Ovary (tissue), 9 donors: ENCODE data around the gene SPINK5. TPM values are rescaled to one million over a fixed set of nuclear protein-coding genes. Genes with fewer than 3 reads are reported as not detected.

Experiments
- DNase-seq, 5 donors: peaks; one replicate each; pipeline ENCODE4 v3.0.0-alpha.2; 2019 to 2020
- H3K27ac ChIP-seq, 2 donors: fragments of 200-600 bp; one replicate each; pipeline versions ENCODE4 v1.5.1 to v1.8.0; 2019 to 2022
- H3K27me3 ChIP-seq: fragments of 200-600 bp; one replicate; pipeline ENCODE4 v1.8.0; 2022
- H3K36me3 ChIP-seq: fragments of 200-600 bp; sonication (generic); one replicate; pipeline ENCODE4 v1.5.1; 2019
- H3K4me1 ChIP-seq: one replicate; pipeline ENCODE4 v1.8.1; 2013; ENCODE audit warnings: mild to moderate bottlenecking, moderate library complexity; ENCODE audit not compliant: insufficient read depth
- H3K4me3 ChIP-seq: fragments of 200-600 bp; sonication (generic); one replicate; pipeline ENCODE4 v1.5.1; 2017
- H3K9me3 ChIP-seq, 2 donors: fragments of 200-600 bp in 1 of 2; sonication (generic) in 1 of 2; one replicate each; pipeline versions ENCODE4 v1.5.1 to v1.8.1; 2013 to 2019; ENCODE audit warnings: mild to moderate bottlenecking in 1 of 2, moderate library complexity in 1 of 2
- EP300 ChIP-seq: sonication (generic); formaldehyde crosslinking; IDR thresholded peaks from one replicate; pipeline ENCODE4 v1.6.1; 2017; ENCODE audit warnings: antibody characterized with exemption
- POLR2A ChIP-seq: fragments of 450-650 bp; IDR thresholded peaks from one replicate; pipeline ENCODE4 v1.6.1; 2017; ENCODE audit warnings: antibody characterized with exemption, mild to moderate bottlenecking, moderate library complexity
- WGBS, 3 donors: extraction: QIAGEN DNeasy Blood & Tissue Kit in 1 of 3; methylation state at CpG; one replicate each; pipeline versions ENCODE4 v1.1.5 to v1.1.7; 2013 to 2017; 5-methylcytosine and 5-hydroxymethylcytosine counted together
- intact Hi-C, 4 donors: fragments of 100-400 bp; cut with DNase I; formaldehyde crosslinking; loops; one replicate each; pipeline versions ENCODE4 v1.11.0 to v1.15.1; 2022 to 2023
- polyA plus RNA-seq, 2 donors: library from polyadenylated mRNA; stranded (reverse); fragments of 200-250 nt in 1 of 2; fragments of 350-450 nt in 1 of 2; fragmentation: Illumina TruSeq in 1 of 2; extraction: RNeasy Lipid Tissue Mini Kit (QIAGEN cat#74804) in 1 of 2; gene quantifications; one replicate each; pipeline ENCODE4 v1.2.3, GENCODE V29; 2013 to 2014
- total RNA-seq, 7 donors: library from RNA; depleted of rRNA in 2 of 7; stranded (reverse); fragments of >200 nt in 2 of 7; fragmentation: NEBNext Ultra II Directional in 3 of 7; extraction: Animal tissue kit (Norgen Biotek cat#: 25700) in 3 of 7; gene quantifications; one replicate each; pipeline versions ENCODE4 v1.1.0 to v1.2.4, GENCODE V29; 2016 to 2023
- TF ChIP-seq, protein P1 (sequence below), 3 donors: fragments of 450-650 bp in 2 of 3; fragments of 200-600 bp in 1 of 3; IDR thresholded peaks; one replicate each; pipeline versions ENCODE4 v1.5.1 to v1.8.0; 2016 to 2022; ENCODE audit warnings: antibody characterized with exemption in 3 of 3, mild to moderate bottlenecking in 1 of 3
- donor health status: DM: no; HTN: no; CAD: no; lungs with moderate emphysema.
- donor health status: DM: no; HTN: no; CAD: no.
- donor health status: Bipolar disorder and iron deficiency.
- donor health status: DM: yes; HTN: yes; CAD: no.
- donor health status: DM: no; HTN: no; CAD: no.
- donor health status: DM: yes; HTN: yes; CAD: no.

SPINK5 gene
- total and polyA plus RNA-seq, 9 donors, result 0.12 to 4.5 (median 0.55) TPM; not detected in 1

DNA sequence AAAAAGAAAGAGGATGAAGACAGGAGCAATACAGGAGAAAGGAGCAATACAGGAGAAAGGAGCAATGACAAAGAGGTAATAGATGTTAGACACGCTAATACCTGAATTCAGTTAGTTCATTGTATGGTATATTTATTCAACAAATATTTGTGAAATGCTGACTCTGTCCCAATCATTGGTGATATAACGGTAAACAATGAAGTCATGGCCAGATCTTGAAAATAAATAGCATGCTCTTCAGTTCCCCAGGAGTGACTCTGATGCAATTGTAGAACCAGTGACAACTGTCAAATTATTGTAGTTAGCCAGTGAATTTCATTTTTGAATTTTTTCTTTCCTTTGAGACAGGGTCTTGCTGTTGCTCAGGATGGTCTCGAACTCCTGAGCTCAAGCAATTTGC lies 56.5 kb downstream of the SPINK5 start:
- Histone ChIP-seq H3K9me3 (no peaks in the 10 kb centered on the region), H3K27me3 (no peaks in the 10 kb centered on the region), H3K4me3 (no peak overlapping the region), H3K36me3 (no peaks in the 10 kb centered on the region), H3K4me1 (no peaks in the 10 kb centered on the region), H3K27ac (no peak overlapping the region)
- intact Hi-C loops, result no loop called here
- DNase-seq, result no peak
- 91 to 95% (median 95%) methylated on average over 3 of the region's 3 CpGs for WGBS, 3 donors
- TF ChIP-seq, protein P1, sequence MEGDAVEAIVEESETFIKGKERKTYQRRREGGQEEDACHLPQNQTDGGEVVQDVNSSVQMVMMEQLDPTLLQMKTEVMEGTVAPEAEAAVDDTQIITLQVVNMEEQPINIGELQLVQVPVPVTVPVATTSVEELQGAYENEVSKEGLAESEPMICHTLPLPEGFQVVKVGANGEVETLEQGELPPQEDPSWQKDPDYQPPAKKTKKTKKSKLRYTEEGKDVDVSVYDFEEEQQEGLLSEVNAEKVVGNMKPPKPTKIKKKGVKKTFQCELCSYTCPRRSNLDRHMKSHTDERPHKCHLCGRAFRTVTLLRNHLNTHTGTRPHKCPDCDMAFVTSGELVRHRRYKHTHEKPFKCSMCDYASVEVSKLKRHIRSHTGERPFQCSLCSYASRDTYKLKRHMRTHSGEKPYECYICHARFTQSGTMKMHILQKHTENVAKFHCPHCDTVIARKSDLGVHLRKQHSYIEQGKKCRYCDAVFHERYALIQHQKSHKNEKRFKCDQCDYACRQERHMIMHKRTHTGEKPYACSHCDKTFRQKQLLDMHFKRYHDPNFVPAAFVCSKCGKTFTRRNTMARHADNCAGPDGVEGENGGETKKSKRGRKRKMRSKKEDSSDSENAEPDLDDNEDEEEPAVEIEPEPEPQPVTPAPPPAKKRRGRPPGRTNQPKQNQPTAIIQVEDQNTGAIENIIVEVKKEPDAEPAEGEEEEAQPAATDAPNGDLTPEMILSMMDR (IDR thresholded peaks at IDR 0.05), result no peak
- no peak for TF ChIP-seq EP300
- no peak for TF ChIP-seq POLR2A

DNA sequence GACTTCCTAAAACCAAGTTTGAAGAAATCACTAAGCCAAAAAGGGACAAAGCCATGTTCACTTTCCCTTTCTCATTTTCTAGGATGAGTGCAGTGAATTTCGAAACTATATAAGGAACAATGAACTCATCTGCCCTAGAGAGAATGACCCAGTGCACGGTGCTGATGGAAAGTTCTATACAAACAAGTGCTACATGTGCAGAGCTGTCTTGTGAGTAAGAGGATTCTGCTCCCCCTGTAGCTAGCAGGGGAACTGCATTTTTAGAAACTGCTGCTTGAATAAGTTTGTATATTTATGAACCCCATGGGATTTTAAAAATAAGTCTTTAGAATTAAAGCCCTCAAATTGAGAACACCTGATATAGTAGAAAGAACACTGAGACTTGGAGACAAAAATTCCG lies 61.9 kb downstream of the SPINK5 start:
- intact Hi-C loops, result no loop called here
- no peak for TF ChIP-seq EP300
- no peak for TF ChIP-seq POLR2A
- TF ChIP-seq, protein P1 (IDR thresholded peaks at IDR 0.05), result no peak
- H3K27me3 ChIP-seq, result no peaks in the 10 kb centered on the region

DNA sequence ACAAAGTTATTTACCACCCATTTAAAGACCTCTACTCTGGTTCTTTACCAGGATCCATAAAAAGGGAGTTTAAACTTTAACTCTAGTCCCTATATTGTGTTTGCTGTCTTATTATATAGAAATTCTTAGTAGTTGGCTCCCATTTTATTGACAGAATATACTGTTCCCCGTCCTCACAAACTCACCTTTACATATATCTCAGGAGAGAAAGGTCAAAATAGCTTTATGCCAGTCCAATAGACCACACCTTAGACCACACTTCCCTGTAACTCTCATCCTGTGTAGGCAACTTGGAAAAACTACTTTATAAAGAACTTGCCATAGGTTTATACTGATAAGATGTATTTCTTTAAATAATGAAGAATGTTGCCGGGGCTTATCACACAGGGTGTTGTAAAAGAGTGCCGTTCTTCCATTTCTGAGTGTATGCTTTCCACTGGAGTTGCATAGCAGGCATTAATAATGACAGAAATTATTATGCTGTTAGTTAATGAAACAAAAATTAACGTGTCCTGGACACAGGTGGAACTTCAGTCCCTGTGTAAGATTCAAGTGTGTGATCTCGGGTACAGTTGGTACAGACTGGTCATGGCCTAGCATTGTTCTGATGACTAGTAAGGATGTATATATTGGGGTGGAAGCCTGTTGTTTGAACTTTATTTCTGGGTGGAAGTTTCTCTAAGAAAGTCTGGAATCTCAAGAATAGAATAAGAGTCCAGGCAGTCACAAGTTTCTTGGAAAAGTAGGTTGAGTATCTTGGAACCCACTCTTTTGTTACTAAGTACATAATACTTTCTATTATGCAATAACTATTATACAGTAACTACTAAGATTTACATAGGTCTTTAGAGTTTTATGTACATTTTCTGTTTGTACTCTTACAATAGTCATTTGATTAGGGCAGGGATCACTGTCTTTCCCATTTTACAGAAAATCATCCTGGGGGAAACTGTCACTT lies 71.6 kb downstream of the SPINK5 start:
- Histone ChIP-seq H3K9me3 (no peaks in the 10 kb centered on the region), H3K27me3 (no peaks in the 10 kb centered on the region), H3K36me3 (no peaks in the 10 kb centered on the region), H3K27ac (no peak overlapping the region), H3K4me3 (no peak overlapping the region), H3K4me1 (no peaks in the 10 kb centered on the region)
- no peak for TF ChIP-seq EP300
- no peak for TF ChIP-seq POLR2A
- TF ChIP-seq, protein P1 (IDR thresholded peaks at IDR 0.05), result no peak
- WGBS, 3 donors, result 66 to 80% (median 74%) methylated on average over 5 of the region's 5 CpGs
- no peak for DNase-seq
- intact Hi-C loops, result no loop called here

More for the DNA sequence above, 61.9 kb downstream of the SPINK5 start:
- Histone ChIP-seq H3K4me3 (no peak overlapping the region), H3K36me3 (no peaks in the 10 kb centered on the region), H3K4me1 (no peaks in the 10 kb centered on the region), H3K27ac (no peak overlapping the region), H3K9me3 (no peaks in the 10 kb centered on the region)
- 55 to 66% (median 61%) methylated on average over 3 of the region's 3 CpGs for WGBS, 3 donors
- DNase-seq, result no peak

GRCh38 chr5:148140846-148141245 lies 77.1 kb downstream of the SPINK5 start:
- intact Hi-C loops, result no loop called here
- 75 to 93% (median 90%) methylated on average over 3 of the region's 3 CpGs for WGBS, 3 donors
- Histone ChIP-seq H3K4me3 (no peak overlapping the region), H3K27ac (no peak overlapping the region), H3K36me3 (no peaks in the 10 kb centered on the region), H3K9me3 (no peaks in the 10 kb centered on the region), H3K27me3 (no peaks in the 10 kb centered on the region), H3K4me1 (no peaks in the 10 kb centered on the region)
- DNase-seq, result no peak
- TF ChIP-seq EP300, result no peak
- TF ChIP-seq, protein P1 (IDR thresholded peaks at IDR 0.05), result no peak
- TF ChIP-seq POLR2A, result no peak
